ENCODE data around the gene CSGALNACT2.
A peak's percentile ranks its signal among the peaks of the same experiment; 100 is the strongest.

CSGALNACT2 gene

GRCh38 chr10:43233601-43234430 is 95.6 kb downstream of the CSGALNACT2 start:
- no peak overlapping the region for H3K27ac ChIP-seq

GRCh38 chr10:43234471-43235041 is 96.3 kb downstream of the CSGALNACT2 start:
- TF ChIP-seq CTCF (IDR thresholded peaks at IDR 0.05), result no peak
- no peaks in the 10 kb centered on the region for H3K36me3 ChIP-seq
- H3K9me3 ChIP-seq, result no peaks in the 10 kb centered on the region
- peak in 1 of 2 donors; percentile 58 for DNase-seq
- no peak overlapping the region for H3K27ac ChIP-seq
- peaks cover 0 to 38% of the 10 kb centered on the region in 2 donors for H3K27me3 ChIP-seq
- intact Hi-C loops (cut with DNase I; ENCODE audit: low total_unique reads), result no loop called here
- no peak overlapping the region for H3K4me3 ChIP-seq
- peaks cover 0 to 8% (median 3%) of the 10 kb centered on the region in 4 donors for H3K4me1 ChIP-seq

More at GRCh38 chr10:43233601-43234430, 95.6 kb downstream of the CSGALNACT2 start:
- Histone ChIP-seq H3K4me1 (peaks cover 0 to 16% (median 8%) of the 10 kb centered on the region in 4 donors), H3K4me3 (no peak overlapping the region), H3K27me3 (peaks cover 0 to 45% of the 10 kb centered on the region in 2 donors), H3K36me3 (no peaks in the 10 kb centered on the region), H3K9me3 (no peaks in the 10 kb centered on the region)
- no peak for TF ChIP-seq CTCF (IDR thresholded peaks at IDR 0.05)
- DNase-seq, result peak; percentile 17 to 33
- intact Hi-C loops (cut with DNase I; ENCODE audit: low total_unique reads), result no loop called here

All from tibial artery (tissue), 4 donors.